ENCODE measurements around the gene CTNND1. TPM values are rescaled to one million over a fixed set of nuclear protein-coding genes. Genes with fewer than 3 reads are reported as not detected.

CTNND1 gene
- total and polyA plus RNA-seq, 10 of the 15 experiments (the other 5 are each of a cell fraction or from before 2014, with no cell fraction given), result 4.7 to 70.0 (median 30.0) TPM

GRCh38 chr11:57712256-57713150, 49.1 kb upstream of the CTNND1 start, which contains the start of gene TMX2:
TMX2 (plus strand) TSS chr11:57712593; CDS start chr11:57712619, 26 bp downstream.
- FAIRE-seq (peak; percentile 98), ATAC-seq (peak; percentile 95), DNase-seq (ENCODE audit: low read depth, low spot score) (peak; percentile 99)
- Histone ChIP-seq H4K20me1 (ENCODE audit: control insufficient read depth, insufficient read depth) (no peaks in the 10 kb centered on the region), H2AFZ (ENCODE audit: control insufficient read depth, low read depth, low read length) (peak within 1 kb of the TSS; percentile 85), H3K4me1 (ENCODE audit: control insufficient read depth, insufficient read depth, low read length) (peaks cover 4% of the 10 kb centered on the region), H3K4me2 (ENCODE audit: control insufficient read depth, insufficient read depth) (peak within 1 kb of the TSS; percentile 91), H3K4me3 (peak within 1 kb of the TSS; percentile 97), H3K9me3 (replicated peaks; ENCODE audit: control insufficient read depth, insufficient read depth, low read length) (no peaks in the 10 kb centered on the region), H3K79me2 (ENCODE audit: control insufficient read depth, insufficient read depth, low read length) (peaks cover 49% of the 10 kb centered on the region), H3K27me3 (replicated peaks in 1 of 2; ENCODE audit: control insufficient read depth in 2 of 2, insufficient read depth in 2 of 2, low read length in 1 of 2) (no peaks in the 10 kb centered on the region), H3K36me3 (ENCODE audit: control insufficient read depth in 2 of 2, insufficient read depth in 2 of 2, low read length in 1 of 2) (no peaks in the 10 kb centered on the region), H3K9ac (ENCODE audit: control insufficient read depth, insufficient read depth, low read length) (peak within 1 kb of the TSS; percentile 91), H3K27ac (ENCODE audit: control insufficient read depth, insufficient read depth) (peak within 1 kb of the TSS; percentile 86)
- 1% methylated on average over 51 of the region's 53 CpGs for WGBS (ENCODE audit: insufficient coverage, insufficient replicate concordance, low lambda C conversion rate, missing lambda C conversion rate)
- POLR2A ChIA-PET, result interaction anchor here (0.6 to 1.5 kb wide), 6 partner anchors 10 to 197 kb away, joined by 3 to 6 read pairs (median 4); partner anchors contain the start of genes SELENOH and SLC43A1
- intact Hi-C loops (cut with micrococcal nuclease; ENCODE audit: unreplicated experiment), result loop anchor here (1.0 to 5.0 kb wide), 3 partner anchors 29 to 145 kb away; partner anchors contain the start of genes SELENOH and UBE2L6
- CTCF ChIA-PET, result interaction anchor here (0.6 to 3.0 kb wide), 11 partner anchors 39 to 811 kb away, joined by 3 to 28 read pairs (median 3); partner anchors contain the start of genes BTBD18 and UBE2L6
- SMC1A ChIA-PET (ENCODE audit: uncharacterized antibody, unreplicated experiment), result interaction anchor here (0.6 to 3.6 kb wide), 9 partner anchors 11 to 88 kb away, joined by 3 to 27 read pairs (median 4); partner anchors contain the start of gene SELENOH
- BruUV-seq (replicated peaks), result TSS peak; percentile 76
- RAD21 ChIA-PET (ENCODE audit: unreplicated experiment), result interaction anchor here (0.7 to 4.0 kb wide), 6 partner anchors 17 to 145 kb away, joined by 3 to 25 read pairs (median 3); partner anchors contain the start of genes SELENOH and UBE2L6
- in situ Hi-C loops (cut with MboI), result no loop called here
- TF ChIP-seq CREB1 (IDR thresholded peaks at IDR 0.05; ENCODE audit: low read depth), result peak; percentile 98
- TF ChIP-seq MEF2A (IDR thresholded peaks at IDR 0.05; ENCODE audit: insufficient read depth, low read depth, low read length), result no peak
- TF ChIP-seq ZNF274 (IDR thresholded peaks at IDR 0.05; ENCODE audit: insufficient read depth, insufficient read length), result no peak
- peak; percentile 89 for TF ChIP-seq SP1 (IDR thresholded peaks at IDR 0.05; ENCODE audit: low read depth, low read length)
- TF ChIP-seq IRF4 (IDR thresholded peaks at IDR 0.05; ENCODE audit: low read depth, low read length), result no peak
- TF ChIP-seq RB1 (IDR thresholded peaks at IDR 0.05; ENCODE audit: borderline replicate concordance), result peak; percentile 85; the same call in 1 of the 2 replicates
- TF ChIP-seq BMI1 (IDR thresholded peaks at IDR 0.05; ENCODE audit: borderline replicate concordance), result no peak
- no peak for TF ChIP-seq YBX1 (IDR thresholded peaks at IDR 0.05)
- no peak for TF ChIP-seq EED (IDR thresholded peaks at IDR 0.05; ENCODE audit: low read depth)
- TF ChIP-seq ZNF217 (IDR thresholded peaks at IDR 0.05), result no peak
- no peak for TF ChIP-seq JUNB (IDR thresholded peaks at IDR 0.05)
- peak; percentile 70; the same call in 1 of the 2 replicates for TF ChIP-seq HDAC2 (IDR thresholded peaks at IDR 0.05)
- TF ChIP-seq, protein P1, sequence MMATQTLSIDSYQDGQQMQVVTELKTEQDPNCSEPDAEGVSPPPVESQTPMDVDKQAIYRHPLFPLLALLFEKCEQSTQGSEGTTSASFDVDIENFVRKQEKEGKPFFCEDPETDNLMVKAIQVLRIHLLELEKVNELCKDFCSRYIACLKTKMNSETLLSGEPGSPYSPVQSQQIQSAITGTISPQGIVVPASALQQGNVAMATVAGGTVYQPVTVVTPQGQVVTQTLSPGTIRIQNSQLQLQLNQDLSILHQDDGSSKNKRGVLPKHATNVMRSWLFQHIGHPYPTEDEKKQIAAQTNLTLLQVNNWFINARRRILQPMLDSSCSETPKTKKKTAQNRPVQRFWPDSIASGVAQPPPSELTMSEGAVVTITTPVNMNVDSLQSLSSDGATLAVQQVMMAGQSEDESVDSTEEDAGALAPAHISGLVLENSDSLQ (IDR thresholded peaks at IDR 0.05), result peak; percentile 99
- TF ChIP-seq IRF3 (IDR thresholded peaks at IDR 0.05), result peak; percentile 89
- TF ChIP-seq ZNF384 (IDR thresholded peaks at IDR 0.05; ENCODE audit: borderline replicate concordance, low read depth, low read length), result peak; percentile 73
- peak; percentile 55 for TF ChIP-seq HCFC1 (IDR thresholded peaks at IDR 0.05; ENCODE audit: low read length)
- no peak for TF ChIP-seq TCF7 (IDR thresholded peaks at IDR 0.05; ENCODE audit: borderline replicate concordance)
- TF ChIP-seq, protein P2, sequence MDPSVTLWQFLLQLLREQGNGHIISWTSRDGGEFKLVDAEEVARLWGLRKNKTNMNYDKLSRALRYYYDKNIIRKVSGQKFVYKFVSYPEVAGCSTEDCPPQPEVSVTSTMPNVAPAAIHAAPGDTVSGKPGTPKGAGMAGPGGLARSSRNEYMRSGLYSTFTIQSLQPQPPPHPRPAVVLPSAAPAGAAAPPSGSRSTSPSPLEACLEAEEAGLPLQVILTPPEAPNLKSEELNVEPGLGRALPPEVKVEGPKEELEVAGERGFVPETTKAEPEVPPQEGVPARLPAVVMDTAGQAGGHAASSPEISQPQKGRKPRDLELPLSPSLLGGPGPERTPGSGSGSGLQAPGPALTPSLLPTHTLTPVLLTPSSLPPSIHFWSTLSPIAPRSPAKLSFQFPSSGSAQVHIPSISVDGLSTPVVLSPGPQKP (IDR thresholded peaks at IDR 0.05; ENCODE audit: low read depth, low read length), result peak; percentile 77
- peak; percentile 81 for TF ChIP-seq SMAD5 (IDR thresholded peaks at IDR 0.05; ENCODE audit: low read depth)
- peak; percentile 69 for TF ChIP-seq SMAD1 (IDR thresholded peaks at IDR 0.05; ENCODE audit: low read depth, partially characterized antibody)
- TF ChIP-seq, protein P3, sequence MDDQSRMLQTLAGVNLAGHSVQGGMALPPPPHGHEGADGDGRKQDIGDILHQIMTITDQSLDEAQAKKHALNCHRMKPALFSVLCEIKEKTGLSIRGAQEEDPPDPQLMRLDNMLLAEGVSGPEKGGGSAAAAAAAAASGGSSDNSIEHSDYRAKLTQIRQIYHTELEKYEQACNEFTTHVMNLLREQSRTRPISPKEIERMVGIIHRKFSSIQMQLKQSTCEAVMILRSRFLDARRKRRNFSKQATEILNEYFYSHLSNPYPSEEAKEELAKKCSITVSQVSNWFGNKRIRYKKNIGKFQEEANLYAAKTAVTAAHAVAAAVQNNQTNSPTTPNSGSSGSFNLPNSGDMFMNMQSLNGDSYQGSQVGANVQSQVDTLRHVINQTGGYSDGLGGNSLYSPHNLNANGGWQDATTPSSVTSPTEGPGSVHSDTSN (IDR thresholded peaks at IDR 0.05; ENCODE audit: insufficient replicate concordance, low read depth, low read length), result peak; percentile 91

All from GM12878 (cell line).